ENCODE results near the gene CCNY.

- no peak for TF ChIP-seq MAX (IDR thresholded peaks at IDR 0.05)
- TF ChIP-seq RAD21 (IDR thresholded peaks at IDR 0.05; ENCODE audit: low read depth) = no peak
- TF ChIP-seq FOXM1 (IDR thresholded peaks at IDR 0.05; ENCODE audit: borderline replicate concordance, low read depth) = no peak
- no peak for TF ChIP-seq TAF1 (IDR thresholded peaks at IDR 0.05; ENCODE audit: low read depth)
- no peak for TF ChIP-seq EGR1 (IDR thresholded peaks at IDR 0.05)
- no peak for TF ChIP-seq NFIC (IDR thresholded peaks at IDR 0.05)
- no peak for TF ChIP-seq REST (IDR thresholded peaks at IDR 0.05; ENCODE audit: low read depth)
- no peak for TF ChIP-seq EP300 (IDR thresholded peaks at IDR 0.05; ENCODE audit: borderline replicate concordance)
- TF ChIP-seq YY1 (IDR thresholded peaks at IDR 0.05; ENCODE audit: low read depth) = no peak
- no peak for TF ChIP-seq TCF12 (IDR thresholded peaks at IDR 0.05; ENCODE audit: low read depth)
- TF ChIP-seq CEBPB (IDR thresholded peaks at IDR 0.05) = no peak
These were observed 187.4 kb downstream of the CCNY start for GRCh38 chr10:35523670-35524225.

Measured in Ishikawa (cell line).